ENCODE results near the gene ACSM6.

GRCh38 chr10:95176101-95176500 is 17.9 kb upstream of the ACSM6 start:
- TF ChIP-seq, protein P1, sequence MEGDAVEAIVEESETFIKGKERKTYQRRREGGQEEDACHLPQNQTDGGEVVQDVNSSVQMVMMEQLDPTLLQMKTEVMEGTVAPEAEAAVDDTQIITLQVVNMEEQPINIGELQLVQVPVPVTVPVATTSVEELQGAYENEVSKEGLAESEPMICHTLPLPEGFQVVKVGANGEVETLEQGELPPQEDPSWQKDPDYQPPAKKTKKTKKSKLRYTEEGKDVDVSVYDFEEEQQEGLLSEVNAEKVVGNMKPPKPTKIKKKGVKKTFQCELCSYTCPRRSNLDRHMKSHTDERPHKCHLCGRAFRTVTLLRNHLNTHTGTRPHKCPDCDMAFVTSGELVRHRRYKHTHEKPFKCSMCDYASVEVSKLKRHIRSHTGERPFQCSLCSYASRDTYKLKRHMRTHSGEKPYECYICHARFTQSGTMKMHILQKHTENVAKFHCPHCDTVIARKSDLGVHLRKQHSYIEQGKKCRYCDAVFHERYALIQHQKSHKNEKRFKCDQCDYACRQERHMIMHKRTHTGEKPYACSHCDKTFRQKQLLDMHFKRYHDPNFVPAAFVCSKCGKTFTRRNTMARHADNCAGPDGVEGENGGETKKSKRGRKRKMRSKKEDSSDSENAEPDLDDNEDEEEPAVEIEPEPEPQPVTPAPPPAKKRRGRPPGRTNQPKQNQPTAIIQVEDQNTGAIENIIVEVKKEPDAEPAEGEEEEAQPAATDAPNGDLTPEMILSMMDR (conservative IDR thresholded peaks at IDR 0.05 in 1 of 2, IDR thresholded peaks at IDR 0.05 in 1 of 2; ENCODE audit: low read depth in 1 of 2, low read length in 2 of 2), result no peak
- TF ChIP-seq EZH2 (IDR thresholded peaks at IDR 0.05; ENCODE audit: low read length, missing control alignments), result no peak
